ENCODE data around the gene COG1. TPM values are rescaled to one million over a fixed set of nuclear protein-coding genes. Genes with fewer than 3 reads are reported as not detected.
A peak's percentile ranks its signal among the peaks of the same experiment; 100 is the strongest.

COG1 gene
- total and polyA plus RNA-seq, 11 donors: 20.2 to 78.7 (median 55.1) TPM

DNA sequence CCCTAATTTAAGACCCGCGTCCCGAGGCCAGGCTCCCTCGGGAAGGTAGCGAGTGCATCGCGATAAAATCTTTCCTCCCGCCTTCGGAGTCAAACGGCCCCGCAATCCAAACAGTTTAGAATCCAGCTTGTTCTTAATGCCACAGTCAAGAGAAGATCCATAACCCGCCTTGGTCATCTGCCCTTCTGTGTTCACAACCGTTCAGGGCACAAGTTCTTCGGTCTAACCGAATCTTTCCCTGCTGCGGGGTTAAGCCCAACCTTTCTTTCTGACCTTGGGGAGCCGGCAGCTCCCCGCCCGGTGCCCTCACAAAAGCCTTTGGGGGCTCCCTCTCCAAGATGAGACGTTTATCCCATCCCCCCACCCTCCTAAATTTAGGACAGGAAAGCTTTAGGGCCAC lies 38.5 kb downstream of the COG1 start:
- Histone ChIP-seq H3K4me1 (peaks cover 5 to 59% (median 48%) of the 10 kb centered on the region in 12 donors), H3K27me3 (no peaks in the 10 kb centered on the region), H3K36me3 (peaks cover 0 to 20% (median 11%) of the 10 kb centered on the region in 9 donors), H3K27ac (peak overlapping the region in 11 of 12 donors; percentile 78 to 96 (median 90)), H3K9me3 (no peaks in the 10 kb centered on the region), H3K4me3 (peak overlapping the region; percentile 56 to 100 (median 88))
- WGBS, 4 donors: 0 to 1% (median 1%) methylated on average over 18 to 20 of the region's 20 CpGs
- intact Hi-C loops (cut with DNase I): loop anchor here in 6 of 10 donors (2.0 to 5.0 kb wide), 4 partner anchors 34 to 504 kb away; partner anchors contain the start of gene COG1 (in 4 of the 6)
- ATAC-seq: no peak
- DNase-seq: peak in 1 of 5 donors; percentile 21
- no peak for TF ChIP-seq POLR2A (IDR thresholded peaks at IDR 0.05)
- TF ChIP-seq, protein P1, sequence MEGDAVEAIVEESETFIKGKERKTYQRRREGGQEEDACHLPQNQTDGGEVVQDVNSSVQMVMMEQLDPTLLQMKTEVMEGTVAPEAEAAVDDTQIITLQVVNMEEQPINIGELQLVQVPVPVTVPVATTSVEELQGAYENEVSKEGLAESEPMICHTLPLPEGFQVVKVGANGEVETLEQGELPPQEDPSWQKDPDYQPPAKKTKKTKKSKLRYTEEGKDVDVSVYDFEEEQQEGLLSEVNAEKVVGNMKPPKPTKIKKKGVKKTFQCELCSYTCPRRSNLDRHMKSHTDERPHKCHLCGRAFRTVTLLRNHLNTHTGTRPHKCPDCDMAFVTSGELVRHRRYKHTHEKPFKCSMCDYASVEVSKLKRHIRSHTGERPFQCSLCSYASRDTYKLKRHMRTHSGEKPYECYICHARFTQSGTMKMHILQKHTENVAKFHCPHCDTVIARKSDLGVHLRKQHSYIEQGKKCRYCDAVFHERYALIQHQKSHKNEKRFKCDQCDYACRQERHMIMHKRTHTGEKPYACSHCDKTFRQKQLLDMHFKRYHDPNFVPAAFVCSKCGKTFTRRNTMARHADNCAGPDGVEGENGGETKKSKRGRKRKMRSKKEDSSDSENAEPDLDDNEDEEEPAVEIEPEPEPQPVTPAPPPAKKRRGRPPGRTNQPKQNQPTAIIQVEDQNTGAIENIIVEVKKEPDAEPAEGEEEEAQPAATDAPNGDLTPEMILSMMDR (IDR thresholded peaks at IDR 0.05): no peak

DNA sequence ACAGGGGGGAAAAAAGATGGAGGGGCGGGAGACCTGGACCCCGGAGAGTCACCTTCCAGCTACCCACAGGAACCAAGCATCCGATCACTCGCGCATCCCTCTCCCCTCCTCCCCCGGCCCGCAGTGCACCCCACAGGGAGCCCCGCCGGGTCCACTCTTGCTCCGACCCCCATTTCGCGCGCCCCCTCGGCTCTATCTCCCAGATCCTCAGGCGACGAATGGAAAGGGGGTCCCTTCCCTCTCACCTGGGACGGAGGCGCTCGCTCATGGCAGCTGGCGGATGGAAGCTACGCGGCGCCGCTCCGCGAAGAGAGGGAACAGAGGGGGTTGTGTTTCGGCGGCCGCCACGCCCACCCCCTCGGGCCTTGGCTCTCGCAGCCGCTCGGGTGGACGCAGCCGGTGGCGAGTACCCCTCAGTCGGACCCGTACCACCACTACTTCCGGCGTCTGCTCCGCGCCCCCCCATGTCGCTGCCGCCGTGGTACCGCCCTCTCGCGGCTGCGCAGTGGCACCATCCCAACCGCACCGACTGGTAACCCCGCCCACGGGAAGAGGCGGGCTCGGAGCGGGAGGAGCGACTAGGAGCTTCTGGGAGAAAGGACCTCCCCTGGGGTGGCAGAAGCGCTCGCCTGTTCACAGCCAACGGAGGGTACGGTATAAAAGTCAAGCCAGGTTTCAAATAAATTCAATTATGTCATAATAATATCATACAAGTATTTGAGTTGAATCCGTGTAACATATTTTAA lies 39.2 kb downstream of the COG1 start:
- no peaks in the 10 kb centered on the region for H3K9me3 ChIP-seq
- intact Hi-C loops (cut with DNase I): loop anchor here in 9 of 10 donors (1.0 to 5.0 kb wide), 5 partner anchors 35 to 505 kb away; partner anchors contain the start of gene COG1 (in 7 of the 9)
- peaks cover 0 to 22% (median 17%) of the 10 kb centered on the region in 9 donors for H3K36me3 ChIP-seq
- H3K27me3 ChIP-seq: no peaks in the 10 kb centered on the region
- ATAC-seq (peak; percentile 93 to 97 (median 96)), DNase-seq (peak; percentile 97 to 98 (median 97))
- 0 to 1% (median 0%) methylated on average over 40 to 63 of the region's 63 CpGs for WGBS, 4 donors
- H3K4me1 ChIP-seq: peaks cover 5 to 58% (median 45%) of the 10 kb centered on the region in 12 donors
- peak overlapping the region; percentile 56 to 100 (median 88) for H3K4me3 ChIP-seq
- peak in 1 of 2 donors; percentile 82 for TF ChIP-seq POLR2A (IDR thresholded peaks at IDR 0.05)
- TF ChIP-seq, protein P1 (IDR thresholded peaks at IDR 0.05): peak in 10 of 12 donors; percentile 13 to 64 (median 47)
- peak overlapping the region; percentile 61 to 96 (median 89) for H3K27ac ChIP-seq

DNA sequence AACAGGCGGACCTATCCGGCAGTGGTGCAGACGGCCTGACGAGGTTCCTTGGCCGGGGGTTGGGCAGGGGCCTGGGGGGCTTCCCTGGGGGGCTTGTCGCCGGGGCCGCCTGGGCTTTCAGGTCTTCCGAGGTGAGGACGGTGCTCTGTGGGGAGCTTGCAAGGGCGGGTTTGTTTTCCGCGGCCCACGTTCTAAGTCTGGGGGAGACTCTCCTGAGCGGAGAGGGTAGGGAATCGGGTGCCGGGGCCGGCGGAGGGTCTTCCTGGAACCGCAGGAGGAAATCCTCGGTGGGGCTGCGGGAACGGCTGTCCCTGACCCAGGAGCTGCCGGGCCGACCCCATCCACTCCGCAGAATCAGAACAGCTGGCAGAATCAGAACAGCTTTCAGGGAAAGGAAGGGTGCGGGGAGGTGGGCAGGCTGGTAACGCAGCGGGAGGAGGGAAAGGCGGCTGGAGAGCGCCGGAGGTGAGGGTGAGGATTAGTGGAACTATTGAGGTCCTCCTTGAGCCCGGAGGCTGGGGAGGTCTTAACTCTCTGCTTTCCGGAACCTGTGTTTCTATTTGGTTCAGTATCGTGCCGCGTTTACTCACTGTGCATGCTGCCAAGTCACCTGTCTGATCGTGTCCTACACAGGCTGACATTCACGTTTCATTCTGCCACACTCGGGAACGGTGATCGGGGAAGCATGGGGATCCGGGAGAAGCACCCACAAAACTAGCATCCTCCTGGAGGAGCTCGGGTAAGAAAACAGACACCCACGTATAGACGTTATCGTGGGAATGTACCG lies 39.9 kb downstream of the COG1 start:
- Histone ChIP-seq H3K36me3 (peaks cover 0 to 29% (median 22%) of the 10 kb centered on the region in 9 donors), H3K4me3 (peak overlapping the region; percentile 56 to 100 (median 88)), H3K4me1 (peaks cover 5 to 58% (median 40%) of the 10 kb centered on the region in 12 donors), H3K27me3 (no peaks in the 10 kb centered on the region), H3K27ac (peak overlapping the region; percentile 61 to 96 (median 89)), H3K9me3 (no peaks in the 10 kb centered on the region)
- DNase-seq: peak in 3 of 5 donors; percentile 26 to 44 (median 34)
- WGBS, 4 donors: 0 to 1% (median 1%) methylated on average over 35 to 48 of the region's 48 CpGs
- TF ChIP-seq POLR2A (IDR thresholded peaks at IDR 0.05): no peak
- TF ChIP-seq, protein P1 (IDR thresholded peaks at IDR 0.05): no peak
- peak; percentile 48 to 54 (median 51) for ATAC-seq
- intact Hi-C loops (cut with DNase I): loop anchor here in 8 of 10 donors (1.0 to 5.0 kb wide), 5 partner anchors 35 to 505 kb away; partner anchors contain the start of gene COG1 (in 6 of the 8)
